KMS-11 (cell line): Measurements from ENCODE around the gene MTHFR.

ENCODE experiments used
- H2AFZ ChIP-seq: fragments of 200-600 bp; sonication (generic); 2 replicates; pipeline ENCODE4 v1.6.1; 2016; ENCODE audit warnings: antibody characterized with exemption, mixed run types, low read depth
- H3K27ac ChIP-seq: fragments of 200-600 bp; sonication (generic); 2 replicates; pipeline ENCODE4 v1.6.1; 2016; ENCODE audit warnings: mild to moderate bottlenecking, mixed run types
- H3K27me3 ChIP-seq: fragments of 200-600 bp; sonication (generic); 2 replicates; pipeline ENCODE4 v1.6.1; 2017; ENCODE audit warnings: mild to moderate bottlenecking, low read depth, mixed run types, moderate library complexity; ENCODE audit not compliant: insufficient read depth
- H3K36me3 ChIP-seq: fragments of 200-600 bp; sonication (generic); 2 replicates; pipeline ENCODE4 v1.6.1; 2017; ENCODE audit warnings: mild to moderate bottlenecking, mixed run types; ENCODE audit not compliant: insufficient read depth
- H3K4me1 ChIP-seq: fragments of 200-600 bp; sonication (generic); 2 replicates; pipeline ENCODE4 v1.6.1; 2016; ENCODE audit warnings: mild to moderate bottlenecking, low read depth, mixed run types; ENCODE audit not compliant: poor library complexity, severe bottlenecking
- H3K4me2 ChIP-seq: fragments of 200-600 bp; sonication (generic); 2 replicates; pipeline ENCODE4 v1.7.0; 2016; ENCODE audit warnings: mild to moderate bottlenecking, mixed run types
- H3K4me3 ChIP-seq: fragments of 200-600 bp; sonication (generic); IDR thresholded peaks from 2 replicates; pipeline ENCODE4 v1.6.1; 2017; ENCODE audit warnings: low read depth, low read length, mixed read lengths; ENCODE audit not compliant: insufficient read depth
- H3K79me2 ChIP-seq: fragments of 200-600 bp; sonication (generic); 2 replicates; pipeline ENCODE4 v1.6.1; 2016; ENCODE audit warnings: low read depth, mixed run types; ENCODE audit not compliant: insufficient read depth
- H3K9ac ChIP-seq: fragments of 200-600 bp; sonication (generic); 2 replicates; pipeline ENCODE4 v1.6.1; 2016; ENCODE audit warnings: mild to moderate bottlenecking, mixed run types
- H4K20me1 ChIP-seq: fragments of 200-600 bp; sonication (generic); 2 replicates; pipeline ENCODE4 v1.6.1; 2016; ENCODE audit warnings: mild to moderate bottlenecking, mixed run types; ENCODE audit not compliant: insufficient read depth
- TF ChIP-seq, protein P1 (sequence below): fragments of 200-600 bp; sonication (generic); conservative IDR thresholded peaks from 2 replicates; pipeline ENCODE4 v1.6.1; 2017; ENCODE audit warnings: low read depth, mild to moderate bottlenecking, antibody characterized with exemption, low read length, moderate library complexity, mixed read lengths

The MTHFR gene

GRCh38 chr1:11746795-11747487, 58.8 kb downstream of the MTHFR start:
- TF ChIP-seq, protein P1, sequence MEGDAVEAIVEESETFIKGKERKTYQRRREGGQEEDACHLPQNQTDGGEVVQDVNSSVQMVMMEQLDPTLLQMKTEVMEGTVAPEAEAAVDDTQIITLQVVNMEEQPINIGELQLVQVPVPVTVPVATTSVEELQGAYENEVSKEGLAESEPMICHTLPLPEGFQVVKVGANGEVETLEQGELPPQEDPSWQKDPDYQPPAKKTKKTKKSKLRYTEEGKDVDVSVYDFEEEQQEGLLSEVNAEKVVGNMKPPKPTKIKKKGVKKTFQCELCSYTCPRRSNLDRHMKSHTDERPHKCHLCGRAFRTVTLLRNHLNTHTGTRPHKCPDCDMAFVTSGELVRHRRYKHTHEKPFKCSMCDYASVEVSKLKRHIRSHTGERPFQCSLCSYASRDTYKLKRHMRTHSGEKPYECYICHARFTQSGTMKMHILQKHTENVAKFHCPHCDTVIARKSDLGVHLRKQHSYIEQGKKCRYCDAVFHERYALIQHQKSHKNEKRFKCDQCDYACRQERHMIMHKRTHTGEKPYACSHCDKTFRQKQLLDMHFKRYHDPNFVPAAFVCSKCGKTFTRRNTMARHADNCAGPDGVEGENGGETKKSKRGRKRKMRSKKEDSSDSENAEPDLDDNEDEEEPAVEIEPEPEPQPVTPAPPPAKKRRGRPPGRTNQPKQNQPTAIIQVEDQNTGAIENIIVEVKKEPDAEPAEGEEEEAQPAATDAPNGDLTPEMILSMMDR, result no peak
- Histone ChIP-seq H3K27ac (no peak overlapping the region), H3K27me3 (no peaks in the 10 kb centered on the region), H3K4me2 (no peak overlapping the region), H3K4me3 (no peak overlapping the region), H3K9ac (no peak overlapping the region), H3K79me2 (no peaks in the 10 kb centered on the region), H2AFZ (no peak overlapping the region), H3K4me1 (peaks cover 7% of the 10 kb centered on the region), H3K36me3 (no peaks in the 10 kb centered on the region), H4K20me1 (no peaks in the 10 kb centered on the region)

DNA sequence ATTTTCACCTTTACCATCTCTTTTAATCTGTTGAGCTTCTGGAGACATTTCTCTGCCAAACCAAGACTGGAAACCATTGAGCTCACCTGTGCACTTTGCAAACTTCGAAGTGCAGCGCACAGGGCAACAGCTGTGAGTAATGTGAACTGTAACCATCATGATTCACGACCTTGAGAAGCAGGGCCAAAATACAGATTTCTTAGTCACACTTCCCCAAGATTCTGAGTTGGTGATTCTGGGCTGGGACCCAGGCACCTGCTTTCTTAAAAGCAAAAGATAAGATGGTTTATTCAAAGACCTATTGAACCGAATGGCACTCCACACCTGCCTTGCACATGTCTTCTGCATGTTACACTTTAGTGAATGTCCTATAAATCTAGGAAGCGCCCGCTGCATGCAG, 59.7 kb downstream of the MTHFR start:
- TF ChIP-seq, protein P1, result no peak
- Histone ChIP-seq H3K4me2 (no peak overlapping the region), H3K9ac (no peak overlapping the region), H3K4me1 (peaks cover 11% of the 10 kb centered on the region), H3K27me3 (no peaks in the 10 kb centered on the region), H3K4me3 (no peak overlapping the region), H4K20me1 (no peaks in the 10 kb centered on the region), H2AFZ (no peak overlapping the region), H3K79me2 (no peaks in the 10 kb centered on the region), H3K36me3 (no peaks in the 10 kb centered on the region), H3K27ac (no peak overlapping the region)

- Histone ChIP-seq H3K4me3 (no peak overlapping the region), H3K4me1 (peaks cover 17% of the 10 kb centered on the region), H3K4me2 (no peak overlapping the region), H2AFZ (no peak overlapping the region), H3K36me3 (no peaks in the 10 kb centered on the region), H3K79me2 (no peaks in the 10 kb centered on the region), H3K9ac (no peak overlapping the region), H4K20me1 (no peaks in the 10 kb centered on the region), H3K27ac (no peak overlapping the region), H3K27me3 (no peaks in the 10 kb centered on the region)
- TF ChIP-seq, protein P1, result no peak
These were observed 61.5 kb downstream of the MTHFR start for GRCh38 chr1:11744287-11744686.

DNA sequence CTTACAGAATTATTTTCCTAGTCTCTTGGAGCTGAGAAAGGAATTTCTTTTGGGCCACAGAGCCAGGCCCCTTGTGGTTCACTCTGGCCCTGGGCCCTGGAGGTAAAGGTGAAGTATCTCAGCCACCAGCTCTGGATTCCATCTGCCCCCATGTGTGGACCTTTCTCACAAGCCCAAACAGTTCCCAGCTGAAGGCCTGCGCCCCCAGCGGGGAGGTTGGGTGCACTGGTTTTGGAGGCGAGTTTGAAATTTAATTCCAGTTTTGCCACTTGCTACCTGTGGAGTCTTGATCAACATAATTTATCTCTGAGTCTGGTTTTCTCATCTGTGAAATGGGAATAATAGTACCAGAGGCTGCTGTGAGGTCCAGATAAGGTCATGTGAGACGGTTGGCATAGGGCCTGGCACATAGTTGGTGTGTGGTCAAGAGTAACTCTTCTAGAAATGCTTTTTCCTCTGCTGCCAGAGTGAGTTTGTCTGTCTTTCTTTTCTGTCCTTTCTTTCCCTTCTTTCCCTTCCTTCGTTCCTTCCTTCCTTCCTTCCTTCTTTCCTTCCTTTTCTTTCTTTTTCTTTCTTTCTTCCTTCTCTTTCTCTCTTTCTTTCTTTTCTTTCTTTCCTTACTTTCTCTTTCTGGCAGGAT, 63.7 kb downstream of the MTHFR start:
- TF ChIP-seq, protein P1, result no peak
- Histone ChIP-seq H3K4me1 (peaks cover 18% of the 10 kb centered on the region), H3K4me3 (no peak overlapping the region), H4K20me1 (no peaks in the 10 kb centered on the region), H3K27me3 (no peaks in the 10 kb centered on the region), H3K36me3 (no peaks in the 10 kb centered on the region), H3K79me2 (no peaks in the 10 kb centered on the region), H3K4me2 (no peak overlapping the region), H3K9ac (no peak overlapping the region), H3K27ac (no peak overlapping the region), H2AFZ (no peak overlapping the region)
